ENCODE measurements around the gene RANBP9.
A peak's percentile ranks its signal among the peaks of the same experiment; 100 is the strongest.

Gene RANBP9

GRCh38 chr6:13710552-13711323 is 897 bp downstream of the RANBP9 start:
- peak; percentile 34 for DNase-seq

DNA sequence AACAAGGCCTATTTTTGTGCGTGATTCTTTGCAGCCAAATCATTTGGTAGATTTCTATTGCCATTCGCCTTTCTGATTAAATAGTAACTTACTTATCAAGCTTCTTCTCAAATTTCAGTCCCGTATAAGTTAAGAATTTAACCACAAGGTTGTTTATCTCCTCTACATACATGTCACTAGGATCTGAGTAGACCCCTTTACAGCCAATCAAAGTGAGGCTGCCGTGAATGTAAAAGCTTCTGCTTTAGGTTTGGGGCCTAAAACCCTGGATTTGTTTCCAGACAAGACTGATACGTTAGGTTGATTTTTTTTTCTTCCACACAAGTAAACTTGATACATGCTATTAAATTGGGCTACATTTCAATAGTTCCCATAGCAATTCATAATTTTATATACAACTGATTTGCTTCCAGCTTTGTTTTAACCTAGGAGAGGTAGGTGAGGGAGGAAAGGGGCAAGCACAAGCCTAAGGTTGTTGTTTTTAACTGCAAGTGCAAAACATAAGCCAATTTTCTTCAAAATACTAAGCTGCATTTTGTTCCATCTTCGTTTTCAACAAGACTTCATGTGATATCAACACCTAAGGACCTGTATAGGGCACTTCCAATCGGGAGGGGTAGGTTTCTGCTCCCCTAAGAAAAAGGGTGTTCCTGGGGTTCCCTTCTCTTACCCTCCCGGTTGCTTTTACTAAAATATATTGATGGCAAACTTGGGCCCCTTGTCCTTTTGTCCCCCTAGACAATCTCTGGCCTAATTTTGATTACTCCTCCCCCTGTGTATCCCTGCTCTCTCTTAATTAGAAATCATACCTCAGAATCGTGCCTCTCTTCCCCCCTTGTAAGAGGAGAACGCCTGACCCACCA is 1.7 kb downstream of the RANBP9 start:
- DNase-seq = no peak

DNA sequence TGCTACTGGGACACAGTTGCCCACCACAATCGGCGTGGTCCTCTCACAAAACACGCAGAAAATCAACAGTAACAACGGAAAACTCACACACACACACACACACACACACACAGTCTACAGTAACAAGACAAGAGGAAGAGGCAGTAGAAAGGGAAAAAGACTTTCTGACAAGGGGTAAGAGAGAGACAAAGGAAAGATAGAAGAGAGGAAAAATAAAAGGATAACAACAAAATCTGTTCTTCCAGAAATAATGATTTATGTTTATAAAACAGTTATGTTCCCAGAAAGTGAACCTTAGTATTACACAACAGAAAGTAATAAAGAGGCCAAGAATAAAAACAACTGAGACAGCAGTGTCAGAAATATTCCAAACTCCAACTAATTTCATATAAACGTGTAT is 2.9 kb downstream of the RANBP9 start:
- DNase-seq = no peak

GRCh38 chr6:13703496-13703895 is 8.1 kb downstream of the RANBP9 start:
- no peak for DNase-seq

GRCh38 chr6:13702809-13703302 is 8.8 kb downstream of the RANBP9 start:
- DNase-seq = no peak

DNA sequence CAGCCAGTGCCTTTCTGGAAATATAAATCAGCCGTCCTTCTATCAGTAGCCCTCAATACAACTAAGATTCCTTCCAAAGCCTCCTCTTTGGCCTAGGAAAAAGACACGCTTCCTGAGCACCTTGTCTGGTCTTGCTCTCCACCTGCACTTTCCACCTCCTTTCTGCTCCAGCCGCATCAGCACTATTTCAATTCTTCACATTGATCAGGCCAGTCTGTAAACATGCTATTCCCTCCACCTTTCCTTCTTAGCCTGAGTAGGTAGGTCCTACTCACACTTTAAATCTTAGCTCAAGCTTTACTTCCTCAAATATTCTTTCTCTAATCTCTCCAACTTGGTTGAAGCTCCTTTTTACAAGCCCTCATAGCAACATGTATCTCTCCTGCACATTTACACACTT is 11.4 kb downstream of the RANBP9 start:
- DNase-seq = no peak

GRCh38 chr6:13698715-13699114 is 12.9 kb downstream of the RANBP9 start:
- no peak for DNase-seq

- DNase-seq = no peak
These were observed 13.8 kb downstream of the RANBP9 start for GRCh38 chr6:13697857-13698256.

DNA sequence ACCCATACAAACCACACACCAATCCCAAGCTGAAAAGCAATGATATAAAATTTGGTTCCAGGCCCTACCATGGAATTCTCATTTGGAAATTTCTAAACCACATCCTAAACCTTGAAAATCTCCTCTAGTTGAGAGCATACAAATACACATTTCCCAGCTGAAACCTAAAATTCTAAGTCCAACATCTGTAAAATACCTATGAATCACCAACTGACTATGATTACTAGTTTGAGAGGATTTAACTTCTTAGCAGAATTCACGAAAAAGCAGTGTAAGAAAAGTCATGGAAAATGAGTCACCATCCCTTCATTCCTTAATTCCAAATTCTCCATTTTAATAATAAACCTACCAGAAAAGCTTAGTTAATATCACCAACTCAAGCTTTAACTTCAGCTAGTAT is 15.4 kb downstream of the RANBP9 start:
- no peak for DNase-seq

GRCh38 chr6:13695252-13695651 is 16.4 kb downstream of the RANBP9 start:
- DNase-seq = no peak

DNA sequence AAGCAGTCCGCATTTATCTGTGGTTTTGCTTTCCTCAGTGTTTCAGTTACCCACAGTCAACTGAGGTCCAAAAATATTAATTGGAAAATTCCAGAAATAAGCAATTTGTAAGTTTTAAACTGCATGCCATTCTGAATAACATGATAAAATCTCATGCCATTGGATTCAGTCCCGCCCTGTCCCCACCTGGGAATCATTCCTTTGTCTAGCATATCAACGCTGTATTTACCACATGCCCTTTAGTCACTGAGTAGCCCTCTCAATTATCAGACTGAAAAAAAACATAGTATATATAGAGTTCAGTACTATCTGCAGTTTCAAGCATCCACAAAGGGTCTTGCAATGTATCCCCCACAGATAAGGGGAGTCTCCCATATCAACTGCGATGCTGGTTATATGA is 17.1 kb downstream of the RANBP9 start:
- DNase-seq = no peak

GRCh38 chr6:13689511-13690256 is 22.0 kb downstream of the RANBP9 start:
- DNase-seq = no peak

DNA sequence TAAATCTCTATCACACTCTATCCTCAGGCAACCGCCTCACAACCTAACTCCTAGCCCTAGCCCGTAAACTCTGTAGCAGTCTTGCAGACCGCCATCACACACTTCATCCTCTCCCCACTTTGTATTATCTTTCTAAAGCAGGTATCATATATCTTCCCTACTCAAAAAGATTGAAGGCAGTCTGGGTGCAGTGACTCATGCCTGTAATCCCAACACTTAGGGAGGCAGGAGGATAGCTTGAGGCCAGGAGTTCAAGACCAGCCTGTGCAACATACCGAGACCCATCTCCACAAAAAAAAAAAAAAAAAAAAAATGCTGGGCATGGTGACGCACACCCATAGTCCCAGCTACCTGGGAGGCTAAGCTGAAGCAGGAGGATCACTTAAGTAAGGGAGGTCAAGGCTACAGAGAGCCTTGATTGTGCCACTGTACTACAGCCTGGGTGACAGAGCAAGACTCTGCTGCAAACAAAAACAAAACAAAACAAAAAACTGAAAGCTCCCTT is 22.9 kb downstream of the RANBP9 start:
- no peak for DNase-seq

DNA sequence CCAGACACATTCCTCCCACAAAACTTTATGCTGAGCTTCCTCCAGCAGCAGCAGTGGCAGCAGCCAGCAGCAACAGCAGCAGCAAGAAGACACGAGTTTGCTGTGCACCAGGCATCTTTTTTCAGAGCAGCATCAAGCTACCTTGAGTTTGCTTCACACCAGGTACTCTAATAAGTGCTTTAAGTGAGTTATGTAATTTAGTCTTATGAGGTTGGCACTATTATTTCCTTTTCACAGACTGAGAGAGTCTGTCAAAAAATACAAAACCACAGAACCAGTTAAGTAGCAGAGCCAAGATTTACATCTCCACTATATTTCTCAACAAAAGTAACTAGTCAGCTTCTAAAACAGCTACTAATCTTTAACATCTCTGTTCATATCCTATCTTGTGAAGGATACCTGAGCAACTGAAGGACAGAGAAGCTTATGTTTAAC is 23.7 kb downstream of the RANBP9 start:
- no peak for DNase-seq

DNA sequence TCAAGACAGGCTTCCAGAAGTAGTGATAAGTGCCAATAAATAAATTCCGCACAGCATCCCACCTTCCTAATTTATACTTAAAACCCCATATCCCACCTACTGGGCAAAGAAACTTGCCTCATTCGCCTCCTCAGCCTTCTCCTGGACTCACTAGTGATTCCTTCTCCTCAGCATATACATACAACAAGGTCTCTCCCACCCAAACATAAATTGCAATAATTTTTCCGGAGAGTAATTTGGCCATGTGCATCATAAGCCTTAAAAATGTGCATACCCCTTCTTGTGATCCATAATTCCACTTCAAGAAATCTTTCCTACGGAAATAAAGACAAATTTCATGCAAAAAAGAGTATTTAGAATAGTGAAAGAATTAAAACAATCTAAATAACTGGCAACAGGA is 26.8 kb downstream of the RANBP9 start:
- DNase-seq = no peak

- no peak for DNase-seq
These were observed 28.6 kb downstream of the RANBP9 start for GRCh38 chr6:13683038-13683437.

DNA sequence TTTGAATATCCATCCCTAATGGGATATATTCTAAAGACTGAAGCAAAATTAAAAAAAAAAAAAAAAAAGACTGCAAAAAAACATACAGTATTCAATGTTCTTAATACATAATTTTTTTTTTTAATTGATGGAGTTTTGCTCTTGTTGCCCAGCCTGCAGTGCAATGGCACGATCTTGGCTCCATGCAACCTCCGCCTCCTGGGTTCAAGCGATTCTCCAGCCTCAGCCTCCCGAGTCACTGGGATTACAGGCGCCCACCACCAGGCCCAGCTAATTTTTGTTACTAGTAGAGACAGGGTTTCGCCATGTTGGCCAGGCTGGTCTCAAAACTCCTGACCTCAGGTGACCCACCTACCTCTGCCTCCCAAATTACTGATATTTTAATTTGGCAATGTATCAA is 29.3 kb downstream of the RANBP9 start:
- no peak for DNase-seq

DNA sequence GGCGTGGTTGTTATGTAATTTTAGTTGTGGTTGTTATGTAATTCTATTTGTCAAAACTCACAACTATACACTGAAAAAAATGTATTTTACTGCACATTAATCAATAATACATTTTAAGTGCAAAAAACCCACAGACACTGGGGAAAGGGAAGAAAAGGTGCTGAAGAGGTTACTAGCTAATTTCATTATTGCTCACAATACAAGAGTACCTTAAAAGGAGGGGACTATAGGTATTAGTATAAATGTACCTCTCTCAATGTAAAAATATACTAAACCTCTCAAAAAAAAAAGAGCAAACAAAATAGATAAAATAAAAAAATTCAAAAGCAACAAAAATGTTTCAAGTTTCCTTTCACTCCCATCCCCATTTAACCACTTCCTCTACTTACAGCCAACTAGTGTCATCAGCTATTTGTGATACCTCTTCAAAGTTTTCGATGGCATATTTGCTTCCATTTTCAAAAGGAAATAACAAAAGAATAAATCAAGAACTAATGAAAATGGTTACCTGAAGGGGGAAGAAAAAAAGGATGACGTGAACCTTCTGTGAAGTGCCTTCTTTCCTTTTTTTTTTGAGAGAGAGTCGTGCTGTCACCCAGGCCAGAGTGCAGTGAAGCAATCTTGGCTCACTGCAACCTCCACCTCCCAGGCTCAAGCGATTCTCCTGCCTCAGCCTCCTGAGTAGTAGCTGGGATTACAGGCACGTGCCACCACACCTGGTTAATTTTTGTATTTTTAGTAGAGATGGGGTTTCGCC is 30.2 kb downstream of the RANBP9 start:
- no peak for DNase-seq

DNA sequence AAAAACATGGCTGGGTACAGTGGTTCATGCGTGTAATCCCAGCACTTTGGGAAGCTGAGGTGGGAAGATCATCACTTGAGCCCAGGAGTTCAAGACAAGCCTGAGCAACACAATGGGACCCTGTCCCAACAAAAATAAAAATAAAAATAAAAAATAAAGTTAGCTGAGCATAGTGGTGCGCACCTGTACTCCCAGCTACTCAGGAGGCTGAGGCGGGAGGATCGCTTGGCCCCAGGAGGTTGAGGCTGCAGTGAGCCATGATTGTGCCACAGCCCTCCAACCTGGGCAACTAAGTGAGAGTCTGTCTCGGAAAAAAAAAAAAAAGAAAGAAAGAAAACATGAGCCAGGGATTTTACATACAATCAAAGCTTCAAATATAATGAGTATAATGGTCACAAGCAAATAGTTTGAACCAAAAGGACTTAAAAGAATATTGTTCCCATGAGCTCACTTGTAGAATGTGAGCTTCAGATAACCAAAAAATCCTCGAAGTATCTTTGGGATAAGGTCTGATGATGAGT is 31.1 kb downstream of the RANBP9 start:
- no peak for DNase-seq

- DNase-seq = no peak
These were observed 31.6 kb downstream of the RANBP9 start for GRCh38 chr6:13679996-13680395.

DNA sequence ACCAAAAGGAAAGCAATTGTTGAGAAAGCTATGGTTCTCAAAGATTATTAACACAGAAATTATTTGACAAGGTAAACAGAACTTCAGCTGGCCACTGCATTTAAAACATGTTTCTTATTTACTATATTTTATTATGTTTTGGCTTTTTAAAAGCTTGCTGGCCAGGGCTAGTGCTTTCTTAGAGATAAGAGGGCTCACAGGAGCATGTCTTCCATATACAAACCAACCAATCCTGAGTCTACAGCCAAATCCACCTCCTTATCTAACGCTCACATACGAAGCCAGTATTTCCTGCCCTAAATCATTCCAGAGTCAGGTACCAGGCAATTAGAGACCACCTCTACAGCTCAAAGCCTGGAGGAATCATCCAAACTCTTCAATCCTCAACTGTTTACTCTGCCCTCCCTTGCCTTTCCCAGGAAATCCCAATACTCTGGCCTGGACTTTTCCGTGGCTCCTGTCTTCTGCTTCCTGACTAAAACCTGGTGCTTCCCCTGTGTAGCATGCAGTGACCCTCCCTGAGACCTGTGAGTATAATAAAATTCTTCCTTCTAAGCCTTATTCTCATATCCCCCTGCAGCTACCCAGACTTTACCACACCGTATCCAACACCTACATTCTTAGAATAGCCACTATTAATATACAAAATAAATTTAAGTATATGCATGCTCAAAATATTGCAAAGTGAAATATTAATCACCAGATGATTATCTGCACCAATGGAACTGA is 33.2 kb downstream of the RANBP9 start:
- no peak for DNase-seq
